ENCODE measurements around the gene ASPDH.

ASPDH gene

GRCh38 chr19:50516456-50516855, 2.7 kb upstream of the ASPDH start:
- Histone ChIP-seq H3K4me3 (ENCODE audit: low read depth, low read length) (no peak overlapping the region), H3K9me3 (ENCODE audit: severe bottlenecking) (no peaks in the 10 kb centered on the region), H3K27ac (no peak overlapping the region), H3K27me3 (ENCODE audit: insufficient read depth, low read depth, severe bottlenecking) (no peaks in the 10 kb centered on the region), H3K36me3 (peaks cover 31% of the 10 kb centered on the region)
- TF ChIP-seq, protein P1, sequence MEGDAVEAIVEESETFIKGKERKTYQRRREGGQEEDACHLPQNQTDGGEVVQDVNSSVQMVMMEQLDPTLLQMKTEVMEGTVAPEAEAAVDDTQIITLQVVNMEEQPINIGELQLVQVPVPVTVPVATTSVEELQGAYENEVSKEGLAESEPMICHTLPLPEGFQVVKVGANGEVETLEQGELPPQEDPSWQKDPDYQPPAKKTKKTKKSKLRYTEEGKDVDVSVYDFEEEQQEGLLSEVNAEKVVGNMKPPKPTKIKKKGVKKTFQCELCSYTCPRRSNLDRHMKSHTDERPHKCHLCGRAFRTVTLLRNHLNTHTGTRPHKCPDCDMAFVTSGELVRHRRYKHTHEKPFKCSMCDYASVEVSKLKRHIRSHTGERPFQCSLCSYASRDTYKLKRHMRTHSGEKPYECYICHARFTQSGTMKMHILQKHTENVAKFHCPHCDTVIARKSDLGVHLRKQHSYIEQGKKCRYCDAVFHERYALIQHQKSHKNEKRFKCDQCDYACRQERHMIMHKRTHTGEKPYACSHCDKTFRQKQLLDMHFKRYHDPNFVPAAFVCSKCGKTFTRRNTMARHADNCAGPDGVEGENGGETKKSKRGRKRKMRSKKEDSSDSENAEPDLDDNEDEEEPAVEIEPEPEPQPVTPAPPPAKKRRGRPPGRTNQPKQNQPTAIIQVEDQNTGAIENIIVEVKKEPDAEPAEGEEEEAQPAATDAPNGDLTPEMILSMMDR (IDR thresholded peaks at IDR 0.05; ENCODE audit: low read depth, low read length) = no peak
- no peak for DNase-seq

DNA sequence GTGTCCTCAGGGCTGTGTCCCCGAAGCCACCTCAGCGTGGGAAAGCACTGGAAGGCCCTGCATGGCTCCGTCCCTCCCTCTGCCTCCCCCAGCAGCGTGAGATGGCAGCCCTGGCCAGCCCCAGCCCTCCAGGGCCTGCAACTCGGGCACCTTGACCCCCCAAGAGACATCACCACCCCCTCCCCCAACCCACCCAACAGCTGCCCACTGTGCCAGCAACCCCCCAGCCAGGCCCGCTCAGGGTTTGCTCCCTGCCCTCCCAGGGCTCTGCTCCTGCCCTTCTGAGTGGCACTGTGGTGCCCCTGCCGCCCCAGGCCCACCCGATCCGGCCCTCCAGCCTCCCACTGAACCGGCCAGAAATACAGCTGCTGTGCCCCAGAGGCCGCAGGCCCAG, 1.5 kb upstream of the ASPDH start:
- no peaks in the 10 kb centered on the region for H3K27me3 ChIP-seq (ENCODE audit: insufficient read depth, low read depth, severe bottlenecking)
- DNase-seq = no peak
- no peak overlapping the region for H3K4me3 ChIP-seq (ENCODE audit: low read depth, low read length)
- TF ChIP-seq, protein P1 (IDR thresholded peaks at IDR 0.05; ENCODE audit: low read depth, low read length) = no peak
- peaks cover 31% of the 10 kb centered on the region for H3K36me3 ChIP-seq
- H3K27ac ChIP-seq = no peak overlapping the region
- H3K9me3 ChIP-seq (ENCODE audit: severe bottlenecking) = no peaks in the 10 kb centered on the region

GRCh38 chr19:50514346-50515167, 844 bp upstream of the ASPDH start:
- no peaks in the 10 kb centered on the region for H3K27me3 ChIP-seq (ENCODE audit: insufficient read depth, low read depth, severe bottlenecking)
- no peak overlapping the region for H3K4me3 ChIP-seq (ENCODE audit: low read depth, low read length)
- H3K9me3 ChIP-seq (ENCODE audit: severe bottlenecking) = no peaks in the 10 kb centered on the region
- peaks cover 31% of the 10 kb centered on the region for H3K36me3 ChIP-seq
- DNase-seq = no peak
- TF ChIP-seq, protein P1 (IDR thresholded peaks at IDR 0.05; ENCODE audit: low read depth, low read length) = no peak
- no peak overlapping the region for H3K27ac ChIP-seq

GRCh38 chr19:50512999-50513745, 541 bp downstream of the ASPDH start:
- H3K36me3 ChIP-seq = peaks cover 17% of the 10 kb centered on the region
- no peak overlapping the region for H3K27ac ChIP-seq
- TF ChIP-seq, protein P1 (IDR thresholded peaks at IDR 0.05; ENCODE audit: low read depth, low read length) = no peak
- DNase-seq = no peak
- H3K27me3 ChIP-seq (ENCODE audit: insufficient read depth, low read depth, severe bottlenecking) = no peaks in the 10 kb centered on the region
- H3K9me3 ChIP-seq (ENCODE audit: severe bottlenecking) = no peaks in the 10 kb centered on the region
- no peak overlapping the region for H3K4me3 ChIP-seq (ENCODE audit: low read depth, low read length)

DNA sequence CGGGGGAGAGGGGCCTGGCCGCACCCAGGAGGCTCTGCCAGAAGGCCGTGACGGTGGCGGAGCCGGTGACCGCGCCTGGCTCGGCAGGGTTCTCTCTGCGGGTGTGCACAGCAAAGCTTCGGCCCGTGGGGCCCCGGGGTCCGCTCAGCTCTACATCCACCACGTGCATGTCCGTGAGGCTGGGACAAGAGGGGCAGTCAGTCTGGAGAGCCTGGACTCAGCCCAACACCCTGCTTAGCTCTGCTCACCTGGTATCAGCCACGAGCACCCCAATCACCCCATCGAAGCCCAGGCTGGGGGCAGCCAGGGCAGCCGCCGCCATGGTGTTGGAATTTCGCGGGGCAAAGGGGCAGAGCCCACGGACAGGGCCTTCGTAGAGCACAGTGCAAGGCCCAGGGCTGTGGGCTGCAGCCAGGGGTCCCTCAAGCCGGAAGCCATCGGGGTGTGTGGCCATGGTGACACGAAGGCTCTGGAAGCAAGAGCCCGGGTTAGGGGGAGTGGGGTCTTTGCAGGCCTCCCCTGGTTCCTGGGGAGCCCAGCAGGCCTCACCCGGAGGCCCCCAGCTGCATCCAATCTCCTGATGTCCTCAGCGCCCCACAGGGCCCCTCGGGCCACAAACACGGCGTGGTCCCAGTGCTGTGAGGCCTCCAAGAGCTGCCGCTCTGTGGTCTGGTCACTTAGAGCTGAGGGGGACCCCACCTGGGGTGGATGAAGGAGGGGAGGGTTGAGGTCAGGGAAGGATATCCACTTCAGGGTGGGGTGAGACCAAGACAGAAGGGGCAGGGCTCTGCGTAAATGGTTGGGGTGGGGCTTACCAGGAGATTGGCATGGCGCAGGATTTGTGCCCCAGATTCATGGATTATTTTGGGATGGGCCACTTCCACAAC, 1.4 kb downstream of the ASPDH start:
- Histone ChIP-seq H3K4me3 (ENCODE audit: low read depth, low read length) (no peak overlapping the region; the same call in 1 of the 2 replicates), H3K9me3 (ENCODE audit: severe bottlenecking) (no peaks in the 10 kb centered on the region), H3K36me3 (peaks cover 9% of the 10 kb centered on the region), H3K27me3 (ENCODE audit: insufficient read depth, low read depth, severe bottlenecking) (no peaks in the 10 kb centered on the region), H3K27ac (peak overlapping the region; percentile 22; the same call in 1 of the 2 replicates)
- no peak for DNase-seq
- TF ChIP-seq, protein P1 (IDR thresholded peaks at IDR 0.05; ENCODE audit: low read depth, low read length) = no peak
